ENCODE results near the gene LRRK1.

- TF ChIP-seq RNF2 (conservative IDR thresholded peaks at IDR 0.05; ENCODE audit: low read depth) (no peak), EZH2 (conservative IDR thresholded peaks at IDR 0.05; ENCODE audit: low read depth, low read length) (no peak), NBN (conservative IDR thresholded peaks at IDR 0.05) (no peak), PTBP1 (IDR thresholded peaks at IDR 0.05; ENCODE audit: low read depth, low read length, poor library complexity, severe bottlenecking) (no peak), USF2 (IDR thresholded peaks at IDR 0.05; ENCODE audit: low read depth, low read length) (no peak), USF2 (CRISPR knock-in tag; IDR thresholded peaks at IDR 0.05; ENCODE audit: borderline replicate concordance) (no peak), ZNF766 (CRISPR knock-in tag; IDR thresholded peaks at IDR 0.05; ENCODE audit: borderline replicate concordance) (no peak), ZNF138 (CRISPR knock-in tag; IDR thresholded peaks at IDR 0.05; ENCODE audit: low read depth) (no peak)
- TF ChIP-seq, protein P1, sequence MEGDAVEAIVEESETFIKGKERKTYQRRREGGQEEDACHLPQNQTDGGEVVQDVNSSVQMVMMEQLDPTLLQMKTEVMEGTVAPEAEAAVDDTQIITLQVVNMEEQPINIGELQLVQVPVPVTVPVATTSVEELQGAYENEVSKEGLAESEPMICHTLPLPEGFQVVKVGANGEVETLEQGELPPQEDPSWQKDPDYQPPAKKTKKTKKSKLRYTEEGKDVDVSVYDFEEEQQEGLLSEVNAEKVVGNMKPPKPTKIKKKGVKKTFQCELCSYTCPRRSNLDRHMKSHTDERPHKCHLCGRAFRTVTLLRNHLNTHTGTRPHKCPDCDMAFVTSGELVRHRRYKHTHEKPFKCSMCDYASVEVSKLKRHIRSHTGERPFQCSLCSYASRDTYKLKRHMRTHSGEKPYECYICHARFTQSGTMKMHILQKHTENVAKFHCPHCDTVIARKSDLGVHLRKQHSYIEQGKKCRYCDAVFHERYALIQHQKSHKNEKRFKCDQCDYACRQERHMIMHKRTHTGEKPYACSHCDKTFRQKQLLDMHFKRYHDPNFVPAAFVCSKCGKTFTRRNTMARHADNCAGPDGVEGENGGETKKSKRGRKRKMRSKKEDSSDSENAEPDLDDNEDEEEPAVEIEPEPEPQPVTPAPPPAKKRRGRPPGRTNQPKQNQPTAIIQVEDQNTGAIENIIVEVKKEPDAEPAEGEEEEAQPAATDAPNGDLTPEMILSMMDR (CRISPR knock-in tag; IDR thresholded peaks at IDR 0.05): no peak
These were observed 125.6 kb downstream of the LRRK1 start for GRCh38 chr15:101044625-101045235.
